Activated naive CD4-positive, alpha-beta T cell treated with anti-CD3 and anti-CD28 coated beads, Interleukin-2, amount 10 ng/mL, durations not matched to agents 7 days and 5 days (primary cell): Measurements from ENCODE around the gene CEP112.
"Not testable (repeated sequence)": the region's sequence is repeated elsewhere in the genome, so short reads cannot be mapped to it uniquely, and the experiment has no call there.

Source experiments
- CTCF ChIA-PET: fragments of 350-600 bp; sonication (Branson Sonifier 250); formaldehyde crosslinking; loops from one replicate; lab custom pipeline; 2021; ENCODE audit warnings: antibody characterized with exemption; lab: Charles Lee
- DNase-seq: peaks from one replicate; pipeline ENCODE4 v3.0.0-alpha.2; 2020
- H3K27ac Mint-ChIP-seq: one replicate; pipeline ENCODE4 v1.8.0; 2021; ENCODE audit warnings: mild to moderate bottlenecking, moderate library complexity, mixed read lengths
- H3K27me3 Mint-ChIP-seq: one replicate; pipeline ENCODE4 v1.8.0; 2021; ENCODE audit warnings: mild to moderate bottlenecking, mixed read lengths
- H3K36me3 Mint-ChIP-seq: one replicate; pipeline ENCODE4 v1.8.0; 2021; ENCODE audit warnings: mixed read lengths
- H3K4me1 Mint-ChIP-seq: one replicate; pipeline ENCODE4 v1.8.0; 2021; ENCODE audit warnings: mixed read lengths
- H3K4me3 Mint-ChIP-seq: one replicate; pipeline ENCODE4 v1.8.0; 2021; ENCODE audit warnings: mild to moderate bottlenecking, moderate library complexity, mixed read lengths
- H3K9me3 Mint-ChIP-seq: one replicate; pipeline ENCODE4 v1.8.0; 2021; ENCODE audit warnings: mixed read lengths

CEP112 gene

GRCh38 chr17:65737451-65737850 lies 454.5 kb downstream of the CEP112 start:
- no peak for DNase-seq
- Mint-ChIP-seq H3K27me3 (no peaks in the 10 kb centered on the region), H3K9me3 (no peaks in the 10 kb centered on the region), H3K4me1 (peaks cover 20% of the 10 kb centered on the region), H3K4me3 (no peak overlapping the region), H3K27ac (no peak overlapping the region), H3K36me3 (no peaks in the 10 kb centered on the region)
- CTCF ChIA-PET, result no interaction called here

GRCh38 chr17:65733314-65733713 lies 458.6 kb downstream of the CEP112 start:
- Mint-ChIP-seq H3K27ac (no peak overlapping the region), H3K4me1 (peaks cover 19% of the 10 kb centered on the region), H3K27me3 (no peaks in the 10 kb centered on the region), H3K36me3 (no peaks in the 10 kb centered on the region), H3K4me3 (no peak overlapping the region), H3K9me3 (no peaks in the 10 kb centered on the region)
- no peak for DNase-seq
- CTCF ChIA-PET, result interaction anchor here (1.4 kb wide), 1 partner anchor 61 kb away, joined by 3 read pairs; no protein-coding TSS in a partner anchor

- H3K9me3 Mint-ChIP-seq, result not testable (repeated sequence)
- CTCF ChIA-PET, result interaction anchor here (1.4 kb wide), 1 partner anchor 62 kb away, joined by 3 read pairs; no protein-coding TSS in a partner anchor
These were observed 459.3 kb downstream of the CEP112 start for GRCh38 chr17:65732667-65733066.

GRCh38 chr17:65730711-65731169 lies 461.2 kb downstream of the CEP112 start:
- peaks cover 4% of the 10 kb centered on the region for H3K27me3 Mint-ChIP-seq
- H3K4me1 Mint-ChIP-seq, result peaks cover 19% of the 10 kb centered on the region
- H3K27ac Mint-ChIP-seq, result no peak overlapping the region
- no peak for DNase-seq
- no peaks in the 10 kb centered on the region for H3K9me3 Mint-ChIP-seq
- H3K4me3 Mint-ChIP-seq, result no peak overlapping the region
- CTCF ChIA-PET, result no interaction called here
- H3K36me3 Mint-ChIP-seq, result no peaks in the 10 kb centered on the region

More at GRCh38 chr17:65732667-65733066, 459.3 kb downstream of the CEP112 start:
- H3K4me1 Mint-ChIP-seq, result peaks cover 19% of the 10 kb centered on the region
- H3K4me3 Mint-ChIP-seq, H3K36me3 Mint-ChIP-seq, H3K27ac Mint-ChIP-seq, H3K27me3 Mint-ChIP-seq, DNase-seq: not testable (repeated sequence)

DNA sequence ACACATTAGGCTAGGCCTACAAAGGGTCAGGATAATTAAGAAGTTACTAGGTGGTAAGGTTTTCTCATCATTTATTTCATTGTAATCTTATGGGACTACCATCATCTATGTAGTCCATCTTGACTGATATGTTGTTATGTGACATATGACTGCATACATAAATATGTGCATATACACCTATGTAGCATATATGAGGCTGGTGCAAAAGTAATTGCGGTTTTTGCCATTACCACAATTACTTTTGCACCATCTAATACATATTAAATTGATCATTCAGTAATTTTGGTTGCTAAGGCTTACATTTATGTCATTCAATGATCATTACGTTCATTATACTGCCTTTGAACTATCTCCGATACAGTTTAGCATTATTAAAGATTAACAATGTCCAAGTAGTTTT lies 462.7 kb downstream of the CEP112 start:
- Mint-ChIP-seq H3K4me1 (peaks cover 19% of the 10 kb centered on the region), H3K27ac (no peak overlapping the region), H3K36me3 (no peaks in the 10 kb centered on the region), H3K4me3 (no peak overlapping the region), H3K9me3 (no peaks in the 10 kb centered on the region), H3K27me3 (peaks cover 8% of the 10 kb centered on the region)
- no peak for DNase-seq
- CTCF ChIA-PET, result interaction anchor here (1.9 kb wide), 1 partner anchor 19 kb away, joined by 4 read pairs; no protein-coding TSS in a partner anchor

DNA sequence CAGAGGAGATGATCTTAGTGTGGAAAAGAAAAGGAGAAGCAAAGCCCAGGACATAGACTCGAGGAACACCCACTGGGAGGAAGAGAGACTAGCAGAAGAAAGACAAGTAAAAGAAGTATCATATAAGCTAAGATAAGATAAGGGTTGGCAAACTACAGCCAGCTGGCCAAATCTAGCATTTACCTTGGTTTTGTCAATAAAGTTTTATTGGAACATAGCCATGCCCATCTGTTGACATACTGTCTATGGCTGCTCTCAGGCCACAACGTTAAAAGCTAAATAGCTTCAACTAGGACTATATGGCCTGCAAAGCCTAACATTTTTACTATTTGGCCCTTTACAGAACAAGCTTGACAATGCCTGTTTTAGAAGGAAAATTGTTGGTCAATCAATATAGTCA lies 464.1 kb downstream of the CEP112 start:
- Mint-ChIP-seq H3K27me3 (peaks cover 8% of the 10 kb centered on the region), H3K36me3 (no peaks in the 10 kb centered on the region), H3K4me1 (peaks cover 16% of the 10 kb centered on the region), H3K4me3 (no peak overlapping the region), H3K27ac (no peak overlapping the region), H3K9me3 (no peaks in the 10 kb centered on the region)
- CTCF ChIA-PET, result interaction anchor here (1.9 kb wide), 1 partner anchor 18 kb away, joined by 4 read pairs; no protein-coding TSS in a partner anchor
- no peak for DNase-seq

- Mint-ChIP-seq H3K27ac (no peak overlapping the region), H3K27me3 (peaks cover 8% of the 10 kb centered on the region), H3K36me3 (no peaks in the 10 kb centered on the region), H3K4me1 (peaks cover 10% of the 10 kb centered on the region), H3K4me3 (no peak overlapping the region), H3K9me3 (no peaks in the 10 kb centered on the region)
- CTCF ChIA-PET, result interaction anchor here (1.9 kb wide), 1 partner anchor 17 kb away, joined by 4 read pairs; no protein-coding TSS in a partner anchor
- DNase-seq, result no peak
These were observed 464.7 kb downstream of the CEP112 start for GRCh38 chr17:65727246-65727645.

DNA sequence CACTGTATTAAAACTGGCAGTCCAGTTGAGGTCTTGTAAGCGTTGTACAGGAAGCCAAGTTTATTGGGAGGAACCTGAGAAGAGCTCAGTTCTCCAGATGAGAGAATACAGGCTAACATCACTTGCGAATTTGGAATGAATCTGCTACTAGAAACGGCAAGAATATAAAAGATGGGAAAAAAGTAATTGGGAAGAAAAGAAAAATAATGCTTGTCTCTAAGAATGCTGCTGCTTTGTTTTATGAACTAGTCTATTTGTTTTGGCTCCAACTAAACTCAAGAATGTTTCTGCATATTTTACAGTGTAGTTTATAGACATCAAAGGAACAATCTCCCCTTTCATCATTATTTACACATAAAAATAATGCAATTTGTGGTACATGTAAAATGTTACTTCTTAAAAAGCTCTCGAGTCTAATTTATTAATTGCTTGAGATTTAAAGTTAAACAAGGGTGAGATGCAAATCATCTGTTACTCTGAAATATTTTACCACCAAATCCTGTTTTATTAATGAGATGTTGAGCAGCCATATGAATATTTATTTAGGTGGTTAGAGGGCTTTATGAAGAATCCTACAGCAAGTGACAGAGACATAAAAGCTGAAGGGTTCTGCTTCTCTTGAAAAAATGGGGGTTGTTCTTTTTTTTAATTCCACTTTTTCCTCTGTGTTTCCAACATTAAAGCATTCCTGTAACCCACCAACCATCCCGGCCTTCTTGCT lies 468.3 kb downstream of the CEP112 start:
- Mint-ChIP-seq H3K4me3 (no peak overlapping the region), H3K27ac (no peak overlapping the region), H3K36me3 (no peaks in the 10 kb centered on the region), H3K9me3 (no peaks in the 10 kb centered on the region), H3K4me1 (no peaks in the 10 kb centered on the region), H3K27me3 (peaks cover 17% of the 10 kb centered on the region)
- DNase-seq, result no peak
- CTCF ChIA-PET, result no interaction called here

- Mint-ChIP-seq H3K27me3 (peaks cover 9% of the 10 kb centered on the region), H3K9me3 (no peaks in the 10 kb centered on the region), H3K27ac (no peak overlapping the region), H3K4me1 (no peaks in the 10 kb centered on the region), H3K4me3 (no peak overlapping the region), H3K36me3 (no peaks in the 10 kb centered on the region)
- no peak for DNase-seq
- CTCF ChIA-PET, result interaction anchor here (1.1 kb wide), 1 partner anchor 423 kb away, joined by 3 read pairs; no protein-coding TSS in a partner anchor
These were observed 473.3 kb downstream of the CEP112 start for GRCh38 chr17:65718601-65719000.

GRCh38 chr17:65712383-65713267 lies 479.3 kb downstream of the CEP112 start:
- Mint-ChIP-seq H3K4me3 (no peak overlapping the region), H3K9me3 (no peaks in the 10 kb centered on the region), H3K4me1 (no peaks in the 10 kb centered on the region), H3K27ac (no peak overlapping the region), H3K36me3 (no peaks in the 10 kb centered on the region), H3K27me3 (no peaks in the 10 kb centered on the region)
- CTCF ChIA-PET, result no interaction called here
- DNase-seq, result no peak

GRCh38 chr17:65711671-65712276 lies 480.2 kb downstream of the CEP112 start:
- no peaks in the 10 kb centered on the region for H3K9me3 Mint-ChIP-seq
- H3K4me1 Mint-ChIP-seq, result no peaks in the 10 kb centered on the region
- no peak overlapping the region for H3K27ac Mint-ChIP-seq
- H3K36me3 Mint-ChIP-seq, result no peaks in the 10 kb centered on the region
- CTCF ChIA-PET, result no interaction called here
- no peak overlapping the region for H3K4me3 Mint-ChIP-seq
- no peaks in the 10 kb centered on the region for H3K27me3 Mint-ChIP-seq
- peak; percentile 25 for DNase-seq

GRCh38 chr17:65707780-65708179 lies 484.2 kb downstream of the CEP112 start:
- Mint-ChIP-seq H3K9me3 (no peaks in the 10 kb centered on the region), H3K4me1 (no peaks in the 10 kb centered on the region), H3K36me3 (no peaks in the 10 kb centered on the region), H3K27ac (no peak overlapping the region), H3K4me3 (no peak overlapping the region), H3K27me3 (no peaks in the 10 kb centered on the region)
- CTCF ChIA-PET, result no interaction called here
- no peak for DNase-seq

GRCh38 chr17:65704731-65705130 lies 487.2 kb downstream of the CEP112 start:
- Mint-ChIP-seq H3K4me3 (no peak overlapping the region), H3K27me3 (peaks cover 3% of the 10 kb centered on the region), H3K4me1 (no peaks in the 10 kb centered on the region), H3K9me3 (no peaks in the 10 kb centered on the region), H3K27ac (no peak overlapping the region), H3K36me3 (no peaks in the 10 kb centered on the region)
- DNase-seq, result no peak
- CTCF ChIA-PET, result no interaction called here

DNA sequence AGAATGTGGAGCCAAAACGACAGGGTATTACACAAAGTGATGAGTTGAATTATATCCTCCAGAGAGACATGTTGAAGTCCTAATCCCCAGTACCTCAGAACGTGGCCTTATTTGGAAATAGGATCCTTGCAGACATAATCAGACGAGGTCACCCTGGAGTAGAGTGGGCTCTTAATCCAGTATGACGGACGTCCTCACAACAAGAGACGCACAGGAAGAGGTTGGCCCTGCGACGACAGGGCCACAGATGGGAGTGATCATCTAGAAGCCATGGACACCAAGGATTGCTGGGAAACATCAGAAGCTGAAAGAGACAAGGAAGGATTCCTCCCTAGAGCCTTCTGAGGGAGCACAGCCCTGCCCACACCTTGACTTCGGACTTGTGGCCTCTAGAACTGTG lies 488.0 kb downstream of the CEP112 start:
- peaks cover 3% of the 10 kb centered on the region for H3K27me3 Mint-ChIP-seq
- H3K27ac Mint-ChIP-seq, result no peak overlapping the region
- H3K36me3 Mint-ChIP-seq, result no peaks in the 10 kb centered on the region
- DNase-seq, result no peak
- H3K9me3 Mint-ChIP-seq, result no peaks in the 10 kb centered on the region
- CTCF ChIA-PET, result no interaction called here
- H3K4me3 Mint-ChIP-seq, result no peak overlapping the region
- no peaks in the 10 kb centered on the region for H3K4me1 Mint-ChIP-seq
